ENCODE measurements around the gene TEX19. TPM values are rescaled to one million over a fixed set of nuclear protein-coding genes. Genes with fewer than 3 reads are reported as not detected.

The TEX19 gene
- total and polyA plus RNA-seq, 9 of the 15 experiments (the other 6 are each of a cell fraction or from before 2014, with no cell fraction given) = 0.10 to 4.9 (median 1.9) TPM

DNA sequence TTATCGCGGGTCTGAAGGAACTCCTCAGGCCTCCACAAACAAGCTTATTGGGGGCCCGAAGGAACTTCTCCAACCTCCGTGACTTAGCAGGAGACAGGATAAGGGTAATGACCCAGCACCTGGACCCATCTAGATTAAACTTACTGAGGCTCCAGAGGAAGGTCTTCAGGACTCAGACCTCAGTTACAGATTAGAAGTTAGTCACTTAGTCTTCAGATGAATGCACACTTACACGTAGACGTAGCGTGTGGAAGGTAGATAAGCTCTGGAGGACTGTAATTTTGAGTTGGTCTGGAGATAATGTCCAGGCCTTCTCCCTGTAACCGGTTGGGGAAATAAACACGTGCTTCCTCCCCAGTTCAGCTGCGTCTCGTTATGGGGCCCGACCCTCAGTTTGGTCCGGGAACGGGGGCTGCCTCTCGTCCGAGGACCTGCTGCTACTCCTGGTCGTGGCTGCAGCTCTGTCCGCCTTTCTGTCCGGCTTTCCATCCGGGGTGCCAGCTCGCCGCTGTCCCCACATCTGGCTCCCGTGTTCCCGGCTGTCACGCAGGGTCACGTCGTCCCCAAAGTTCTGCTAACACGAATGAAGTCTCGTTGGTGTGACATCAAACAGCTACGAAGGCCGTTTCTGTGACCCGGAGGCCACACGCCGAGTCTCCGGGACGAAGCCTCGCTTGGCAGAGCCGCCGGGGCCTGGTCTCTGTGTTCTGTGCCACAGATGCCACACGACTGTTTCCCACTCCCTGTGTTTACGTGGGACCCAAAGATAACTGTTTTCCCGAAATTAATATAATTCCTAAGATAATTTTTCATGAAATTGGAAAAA lies 13.7 kb upstream of the TEX19 start:
- no TSS peak for BruUV-seq (replicated peaks)
- H3K27ac ChIP-seq (ENCODE audit: extremely low read depth, low read depth, low read length) = peak overlapping the region; percentile 98
- CTCF ChIA-PET (ENCODE audit: low intra/inter-chr PET ratio) = no interaction called here
- intact Hi-C loops (cut with micrococcal nuclease) = loop anchor here (10.0 kb wide), 1 partner anchor 311 kb away; the partner anchor contains the start of genes DCXR and RAC3
- peak overlapping the region; percentile 81 to 89 for H3K9ac ChIP-seq (ENCODE audit: insufficient read depth in 1 of 2, low read depth in 2 of 2, low read length in 2 of 2)
- DNase-seq (ENCODE audit: extremely low read depth in 1 of 4, low spot score in 3 of 4) (peak; percentile 51 to 96 (median 70)), ATAC-seq (peak; percentile 89), FAIRE-seq (peak; percentile 99)
- H2AFZ ChIP-seq (ENCODE audit: low read depth, low read length) = peak overlapping the region; percentile 86
- H3K9me1 ChIP-seq (ENCODE audit: control insufficient read depth, insufficient read depth, low read length) = no peaks in the 10 kb centered on the region
- 20% methylated on average over 41 of the region's 42 CpGs for whole genome bisulfite sequencing (ENCODE audit: insufficient coverage, low coverage, missing lambda C conversion rate)
- H4K20me1 ChIP-seq (replicated peaks; ENCODE audit: control insufficient read depth, insufficient read depth, low read length) = no peaks in the 10 kb centered on the region
- POLR2A ChIA-PET = interaction anchor here (0.7 to 2.0 kb wide), 14 partner anchors 9 to 133 kb away, joined by 3 to 8 read pairs (median 4); partner anchors contain the start of gene CCDC57
- peaks cover 44 to 74% of the 10 kb centered on the region in 2 experiments for H3K4me1 ChIP-seq (replicated peaks in 1 of 2; ENCODE audit: control insufficient read depth in 2 of 2, insufficient read depth in 2 of 2, low read length in 2 of 2)
- H3K4me2 ChIP-seq (ENCODE audit: insufficient read depth, low read length) = peak overlapping the region; percentile 57
- H3K79me2 ChIP-seq (ENCODE audit: control insufficient read depth, insufficient read depth, low read length) = no peaks in the 10 kb centered on the region
- H3K27me3 ChIP-seq (ENCODE audit: control insufficient read depth in 2 of 2, insufficient read depth in 2 of 2, low read length in 2 of 2) = no peaks in the 10 kb centered on the region
- peaks cover 4% of the 10 kb centered on the region for H3K9me3 ChIP-seq (replicated peaks; ENCODE audit: control insufficient read depth, insufficient read depth, low read depth, low read length)
- H3K36me3 ChIP-seq (ENCODE audit: control insufficient read depth, insufficient read depth, low read length) = no peaks in the 10 kb centered on the region
- in situ Hi-C loops (cut with MboI) = no loop called here
- H3K4me3 ChIP-seq = no peak overlapping the region
- TF ChIP-seq, protein P1, sequence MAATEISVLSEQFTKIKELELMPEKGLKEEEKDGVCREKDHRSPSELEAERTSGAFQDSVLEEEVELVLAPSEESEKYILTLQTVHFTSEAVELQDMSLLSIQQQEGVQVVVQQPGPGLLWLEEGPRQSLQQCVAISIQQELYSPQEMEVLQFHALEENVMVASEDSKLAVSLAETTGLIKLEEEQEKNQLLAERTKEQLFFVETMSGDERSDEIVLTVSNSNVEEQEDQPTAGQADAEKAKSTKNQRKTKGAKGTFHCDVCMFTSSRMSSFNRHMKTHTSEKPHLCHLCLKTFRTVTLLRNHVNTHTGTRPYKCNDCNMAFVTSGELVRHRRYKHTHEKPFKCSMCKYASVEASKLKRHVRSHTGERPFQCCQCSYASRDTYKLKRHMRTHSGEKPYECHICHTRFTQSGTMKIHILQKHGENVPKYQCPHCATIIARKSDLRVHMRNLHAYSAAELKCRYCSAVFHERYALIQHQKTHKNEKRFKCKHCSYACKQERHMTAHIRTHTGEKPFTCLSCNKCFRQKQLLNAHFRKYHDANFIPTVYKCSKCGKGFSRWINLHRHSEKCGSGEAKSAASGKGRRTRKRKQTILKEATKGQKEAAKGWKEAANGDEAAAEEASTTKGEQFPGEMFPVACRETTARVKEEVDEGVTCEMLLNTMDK (IDR thresholded peaks at IDR 0.05; ENCODE audit: borderline replicate concordance, insufficient read depth, low read depth, low read length, poor library complexity, severe bottlenecking) = no peak
- TF ChIP-seq CXXC5 (CRISPR knock-in tag; IDR thresholded peaks at IDR 0.05) (peak; percentile 98), SRSF1 (IDR thresholded peaks at IDR 0.05; ENCODE audit: low read depth, low read length) (no peak), FOS (IDR thresholded peaks at IDR 0.05; ENCODE audit: extremely low read depth, insufficient read length) (no peak), RCOR1 (IDR thresholded peaks at IDR 0.05; ENCODE audit: borderline replicate concordance in 1 of 2, low read depth in 2 of 2, low read length in 2 of 2) (peak in 1 of 2 experiments; percentile 84; a peak in 3 of 4 replicates), CREM (IDR thresholded peaks at IDR 0.05; ENCODE audit: low read depth) (peak; percentile 94)
- TF ChIP-seq, protein P2, sequence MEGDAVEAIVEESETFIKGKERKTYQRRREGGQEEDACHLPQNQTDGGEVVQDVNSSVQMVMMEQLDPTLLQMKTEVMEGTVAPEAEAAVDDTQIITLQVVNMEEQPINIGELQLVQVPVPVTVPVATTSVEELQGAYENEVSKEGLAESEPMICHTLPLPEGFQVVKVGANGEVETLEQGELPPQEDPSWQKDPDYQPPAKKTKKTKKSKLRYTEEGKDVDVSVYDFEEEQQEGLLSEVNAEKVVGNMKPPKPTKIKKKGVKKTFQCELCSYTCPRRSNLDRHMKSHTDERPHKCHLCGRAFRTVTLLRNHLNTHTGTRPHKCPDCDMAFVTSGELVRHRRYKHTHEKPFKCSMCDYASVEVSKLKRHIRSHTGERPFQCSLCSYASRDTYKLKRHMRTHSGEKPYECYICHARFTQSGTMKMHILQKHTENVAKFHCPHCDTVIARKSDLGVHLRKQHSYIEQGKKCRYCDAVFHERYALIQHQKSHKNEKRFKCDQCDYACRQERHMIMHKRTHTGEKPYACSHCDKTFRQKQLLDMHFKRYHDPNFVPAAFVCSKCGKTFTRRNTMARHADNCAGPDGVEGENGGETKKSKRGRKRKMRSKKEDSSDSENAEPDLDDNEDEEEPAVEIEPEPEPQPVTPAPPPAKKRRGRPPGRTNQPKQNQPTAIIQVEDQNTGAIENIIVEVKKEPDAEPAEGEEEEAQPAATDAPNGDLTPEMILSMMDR (IDR thresholded peaks at IDR 0.05 in 2 of 3, conservative IDR thresholded peaks at IDR 0.05 in 1 of 3; ENCODE audit: insufficient read depth in 2 of 3, low read depth in 1 of 3, low read length in 3 of 3) = no peak
- TF ChIP-seq, protein P3, sequence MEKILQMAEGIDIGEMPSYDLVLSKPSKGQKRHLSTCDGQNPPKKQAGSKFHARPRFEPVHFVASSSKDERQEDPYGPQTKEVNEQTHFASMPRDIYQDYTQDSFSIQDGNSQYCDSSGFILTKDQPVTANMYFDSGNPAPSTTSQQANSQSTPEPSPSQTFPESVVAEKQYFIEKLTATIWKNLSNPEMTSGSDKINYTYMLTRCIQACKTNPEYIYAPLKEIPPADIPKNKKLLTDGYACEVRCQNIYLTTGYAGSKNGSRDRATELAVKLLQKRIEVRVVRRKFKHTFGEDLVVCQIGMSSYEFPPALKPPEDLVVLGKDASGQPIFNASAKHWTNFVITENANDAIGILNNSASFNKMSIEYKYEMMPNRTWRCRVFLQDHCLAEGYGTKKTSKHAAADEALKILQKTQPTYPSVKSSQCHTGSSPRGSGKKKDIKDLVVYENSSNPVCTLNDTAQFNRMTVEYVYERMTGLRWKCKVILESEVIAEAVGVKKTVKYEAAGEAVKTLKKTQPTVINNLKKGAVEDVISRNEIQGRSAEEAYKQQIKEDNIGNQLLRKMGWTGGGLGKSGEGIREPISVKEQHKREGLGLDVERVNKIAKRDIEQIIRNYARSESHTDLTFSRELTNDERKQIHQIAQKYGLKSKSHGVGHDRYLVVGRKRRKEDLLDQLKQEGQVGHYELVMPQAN (IDR thresholded peaks at IDR 0.05; ENCODE audit: borderline replicate concordance) = peak; percentile 67; the same call in 1 of the 2 replicates
- TF ChIP-seq, protein P4, sequence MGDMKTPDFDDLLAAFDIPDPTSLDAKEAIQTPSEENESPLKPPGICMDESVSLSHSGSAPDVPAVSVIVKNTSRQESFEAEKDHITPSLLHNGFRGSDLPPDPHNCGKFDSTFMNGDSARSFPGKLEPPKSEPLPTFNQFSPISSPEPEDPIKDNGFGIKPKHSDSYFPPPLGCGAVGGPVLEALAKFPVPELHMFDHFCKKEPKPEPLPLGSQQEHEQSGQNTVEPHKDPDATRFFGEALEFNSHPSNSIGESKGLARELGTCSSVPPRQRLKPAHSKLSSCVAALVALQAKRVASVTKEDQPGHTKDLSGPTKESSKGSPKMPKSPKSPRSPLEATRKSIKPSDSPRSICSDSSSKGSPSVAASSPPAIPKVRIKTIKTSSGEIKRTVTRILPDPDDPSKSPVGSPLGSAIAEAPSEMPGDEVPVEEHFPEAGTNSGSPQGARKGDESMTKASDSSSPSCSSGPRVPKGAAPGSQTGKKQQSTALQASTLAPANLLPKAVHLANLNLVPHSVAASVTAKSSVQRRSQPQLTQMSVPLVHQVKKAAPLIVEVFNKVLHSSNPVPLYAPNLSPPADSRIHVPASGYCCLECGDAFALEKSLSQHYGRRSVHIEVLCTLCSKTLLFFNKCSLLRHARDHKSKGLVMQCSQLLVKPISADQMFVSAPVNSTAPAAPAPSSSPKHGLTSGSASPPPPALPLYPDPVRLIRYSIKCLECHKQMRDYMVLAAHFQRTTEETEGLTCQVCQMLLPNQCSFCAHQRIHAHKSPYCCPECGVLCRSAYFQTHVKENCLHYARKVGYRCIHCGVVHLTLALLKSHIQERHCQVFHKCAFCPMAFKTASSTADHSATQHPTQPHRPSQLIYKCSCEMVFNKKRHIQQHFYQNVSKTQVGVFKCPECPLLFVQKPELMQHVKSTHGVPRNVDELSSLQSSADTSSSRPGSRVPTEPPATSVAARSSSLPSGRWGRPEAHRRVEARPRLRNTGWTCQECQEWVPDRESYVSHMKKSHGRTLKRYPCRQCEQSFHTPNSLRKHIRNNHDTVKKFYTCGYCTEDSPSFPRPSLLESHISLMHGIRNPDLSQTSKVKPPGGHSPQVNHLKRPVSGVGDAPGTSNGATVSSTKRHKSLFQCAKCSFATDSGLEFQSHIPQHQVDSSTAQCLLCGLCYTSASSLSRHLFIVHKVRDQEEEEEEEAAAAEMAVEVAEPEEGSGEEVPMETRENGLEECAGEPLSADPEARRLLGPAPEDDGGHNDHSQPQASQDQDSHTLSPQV (IDR thresholded peaks at IDR 0.05) = peak; percentile 99
